ENCODE measurements around the gene MBD2.

DNA sequence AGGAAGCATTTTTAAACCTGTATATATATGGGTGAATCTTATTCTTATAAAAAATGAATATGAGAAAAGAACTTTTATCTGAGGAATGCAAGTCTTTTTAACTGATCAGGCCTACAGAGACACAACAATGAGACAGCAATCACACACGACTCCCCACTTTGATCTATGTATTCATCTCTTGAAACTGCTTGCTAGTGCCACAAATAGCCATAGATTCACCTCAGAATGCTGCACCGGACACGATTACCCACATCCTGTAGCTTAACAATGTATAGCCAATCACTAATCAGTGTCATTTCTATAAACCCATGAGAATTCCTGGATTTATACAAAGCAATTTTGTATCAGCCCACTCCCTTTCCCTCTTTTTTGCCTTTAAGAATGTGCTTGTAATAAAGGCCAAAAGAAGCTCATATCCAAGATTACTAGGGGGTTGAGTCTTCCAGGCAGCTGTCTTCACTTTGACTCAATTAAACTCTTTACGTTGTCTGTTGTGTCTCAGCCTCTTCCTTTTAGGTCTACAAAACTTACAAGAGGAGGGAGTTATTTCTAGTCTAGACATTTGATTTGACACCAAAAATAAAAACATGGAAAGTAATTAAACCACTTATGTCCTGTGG, 94.9 kb downstream of the MBD2 start:
- TF ChIP-seq, protein P1, sequence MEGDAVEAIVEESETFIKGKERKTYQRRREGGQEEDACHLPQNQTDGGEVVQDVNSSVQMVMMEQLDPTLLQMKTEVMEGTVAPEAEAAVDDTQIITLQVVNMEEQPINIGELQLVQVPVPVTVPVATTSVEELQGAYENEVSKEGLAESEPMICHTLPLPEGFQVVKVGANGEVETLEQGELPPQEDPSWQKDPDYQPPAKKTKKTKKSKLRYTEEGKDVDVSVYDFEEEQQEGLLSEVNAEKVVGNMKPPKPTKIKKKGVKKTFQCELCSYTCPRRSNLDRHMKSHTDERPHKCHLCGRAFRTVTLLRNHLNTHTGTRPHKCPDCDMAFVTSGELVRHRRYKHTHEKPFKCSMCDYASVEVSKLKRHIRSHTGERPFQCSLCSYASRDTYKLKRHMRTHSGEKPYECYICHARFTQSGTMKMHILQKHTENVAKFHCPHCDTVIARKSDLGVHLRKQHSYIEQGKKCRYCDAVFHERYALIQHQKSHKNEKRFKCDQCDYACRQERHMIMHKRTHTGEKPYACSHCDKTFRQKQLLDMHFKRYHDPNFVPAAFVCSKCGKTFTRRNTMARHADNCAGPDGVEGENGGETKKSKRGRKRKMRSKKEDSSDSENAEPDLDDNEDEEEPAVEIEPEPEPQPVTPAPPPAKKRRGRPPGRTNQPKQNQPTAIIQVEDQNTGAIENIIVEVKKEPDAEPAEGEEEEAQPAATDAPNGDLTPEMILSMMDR (IDR thresholded peaks at IDR 0.05) = no peak
- TF ChIP-seq POLR2A (IDR thresholded peaks at IDR 0.05) = no peak
